ENCODE measurements around the gene POLG.

POLG gene

DNA sequence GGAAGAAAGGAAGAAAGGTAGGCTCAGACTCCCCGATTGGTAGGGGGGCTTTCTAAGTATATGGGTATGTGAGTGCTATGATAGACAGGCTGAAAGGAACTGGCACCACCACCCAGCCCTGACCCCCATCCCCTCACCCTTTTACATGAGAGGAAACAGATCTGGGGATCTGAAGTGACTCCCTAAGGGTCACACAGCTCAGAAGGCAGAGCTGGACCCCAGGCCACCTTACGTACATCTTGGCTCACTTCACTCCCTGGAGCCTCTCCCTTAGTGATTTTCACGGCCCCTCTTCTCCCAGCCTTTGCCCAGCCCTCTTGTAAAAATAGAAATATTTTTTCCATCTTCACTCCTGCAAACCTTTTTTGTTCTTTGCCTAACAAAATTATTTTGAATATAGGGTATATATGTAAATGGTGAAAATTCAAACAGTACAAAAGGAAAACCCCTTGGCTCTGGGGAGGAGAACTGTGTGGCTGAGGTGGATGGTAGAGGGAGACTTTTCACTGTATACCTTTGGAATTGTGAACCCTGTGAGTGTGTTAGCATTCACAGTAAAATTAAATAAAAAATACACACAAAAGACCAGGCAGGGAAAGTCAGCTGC is 34.8 kb upstream of the POLG start:
- Histone ChIP-seq H3K4me3 (ENCODE audit: insufficient read depth, low read depth, low read length) (no peak overlapping the region), H3K4me1 (ENCODE audit: control insufficient read depth, insufficient read depth, low read length) (peaks cover 3% of the 10 kb centered on the region)

DNA sequence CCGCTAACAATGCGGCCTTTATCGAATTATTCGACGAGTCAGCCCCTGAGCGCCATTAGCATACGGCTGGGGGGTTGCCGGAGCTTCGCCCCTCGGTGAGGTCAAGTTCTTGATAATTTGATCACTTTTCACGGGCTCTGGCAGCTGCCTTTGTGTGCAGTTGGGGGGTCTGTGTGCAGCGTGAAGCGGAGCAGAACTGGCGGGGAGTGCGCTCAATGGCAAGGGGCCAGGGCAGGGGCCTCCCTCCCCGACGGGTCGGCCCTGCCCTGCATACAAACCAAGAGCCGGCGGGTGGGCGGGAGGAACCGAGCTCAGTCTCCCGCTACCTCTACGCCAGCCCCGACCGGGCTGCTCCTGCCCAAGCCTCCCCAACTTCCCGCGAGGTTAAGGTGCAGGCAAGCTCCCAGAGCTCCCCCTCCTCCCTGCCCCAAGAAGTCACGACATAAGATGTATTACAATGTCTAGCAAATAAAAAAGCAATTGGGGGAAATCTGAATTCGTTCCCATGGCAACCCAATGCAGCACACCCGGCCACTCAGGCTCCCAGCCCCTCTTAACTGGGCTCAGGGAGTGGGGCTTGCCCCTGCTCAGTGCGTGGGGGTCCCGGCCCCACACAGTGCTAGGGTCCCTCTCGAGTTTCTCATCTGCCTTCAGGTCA is 34.1 kb upstream of the POLG start:
- Histone ChIP-seq H3K4me3 (ENCODE audit: insufficient read depth, low read depth, low read length) (no peak overlapping the region), H3K9me3 (ENCODE audit: control insufficient read depth, low read length) (no peaks in the 10 kb centered on the region), H3K36me3 (ENCODE audit: control insufficient read depth, insufficient read depth, low read length) (no peaks in the 10 kb centered on the region), H3K27me3 (ENCODE audit: control insufficient read depth, insufficient read depth, low read length, poor library complexity, severe bottlenecking) (peaks cover 100% of the 10 kb centered on the region), H3K27ac (ENCODE audit: insufficient read depth, low read depth, low read length, poor library complexity, severe bottlenecking) (no peak overlapping the region), H3K4me1 (ENCODE audit: control insufficient read depth, insufficient read depth, low read length) (peaks cover 3% of the 10 kb centered on the region)
- WGBS, 2 experiments, result 1% methylated on average over 34 of the region's 34 CpGs

More for the DNA sequence above, 34.8 kb upstream of the POLG start:
- Histone ChIP-seq H3K27me3 (ENCODE audit: control insufficient read depth, insufficient read depth, low read length, poor library complexity, severe bottlenecking) (peaks cover 100% of the 10 kb centered on the region), H3K36me3 (ENCODE audit: control insufficient read depth, insufficient read depth, low read length) (no peaks in the 10 kb centered on the region), H3K9me3 (ENCODE audit: control insufficient read depth, low read length) (no peaks in the 10 kb centered on the region), H3K27ac (ENCODE audit: insufficient read depth, low read depth, low read length, poor library complexity, severe bottlenecking) (no peak overlapping the region)
- 4 to 6% methylated on average over 3 of the region's 3 CpGs for WGBS, 2 experiments

DNA sequence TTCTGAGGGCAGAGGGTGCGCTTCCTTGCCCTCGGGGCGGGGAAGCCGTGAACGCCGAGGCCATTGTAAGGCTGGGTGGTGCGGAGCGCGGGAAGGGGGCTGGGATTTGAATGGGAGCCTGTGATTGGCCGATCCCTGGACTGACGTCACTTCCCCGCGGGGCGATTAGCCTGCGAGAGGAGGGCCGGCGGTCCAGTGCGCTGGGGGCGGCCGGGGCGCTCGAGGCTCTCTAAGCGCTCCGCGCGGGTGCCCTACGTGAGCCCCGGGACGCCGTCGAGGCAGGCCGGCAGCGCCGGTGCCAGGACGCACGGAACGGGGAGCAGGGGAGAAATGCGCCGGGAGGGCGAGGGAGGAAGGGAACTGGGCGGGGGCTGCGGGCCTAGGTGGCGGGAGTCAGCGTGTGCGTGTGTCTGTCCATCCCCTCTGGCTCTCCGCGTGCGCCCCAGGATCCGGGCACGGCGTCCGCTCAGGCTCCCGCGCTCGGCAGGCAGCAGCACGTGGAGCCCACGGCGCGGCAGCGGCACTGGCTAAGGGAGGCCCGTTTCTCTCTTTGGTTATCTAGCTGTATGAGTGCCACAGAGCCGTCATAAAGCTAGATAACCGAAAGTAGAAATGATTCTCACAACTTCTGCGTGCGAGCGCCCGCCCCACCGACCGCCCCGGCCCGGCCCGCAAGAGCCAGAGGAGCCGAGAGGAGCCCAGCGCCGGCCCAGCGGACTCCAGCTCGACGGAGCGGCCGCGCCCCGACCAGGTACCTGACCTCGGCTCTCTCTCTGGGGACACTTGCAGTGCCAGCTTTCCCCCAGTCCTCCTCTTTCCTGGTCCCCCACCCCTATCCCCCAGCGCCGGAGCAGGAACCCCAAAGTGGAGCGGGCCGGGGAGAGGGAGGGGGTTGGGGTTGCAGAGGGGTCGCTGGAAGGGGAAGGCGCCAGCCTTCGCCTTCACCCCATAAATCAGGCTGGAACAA is 33.1 kb upstream of the POLG start:
- Histone ChIP-seq H3K4me1 (ENCODE audit: control insufficient read depth, insufficient read depth, low read length) (peaks cover 3% of the 10 kb centered on the region), H3K27ac (ENCODE audit: insufficient read depth, low read depth, low read length, poor library complexity, severe bottlenecking) (no peak overlapping the region), H3K27me3 (ENCODE audit: control insufficient read depth, insufficient read depth, low read length, poor library complexity, severe bottlenecking) (peaks cover 100% of the 10 kb centered on the region), H3K9me3 (ENCODE audit: control insufficient read depth, low read length) (no peaks in the 10 kb centered on the region), H3K4me3 (ENCODE audit: insufficient read depth, low read depth, low read length) (no peak overlapping the region), H3K36me3 (ENCODE audit: control insufficient read depth, insufficient read depth, low read length) (no peaks in the 10 kb centered on the region)
- WGBS, 2 experiments, result 2% methylated on average over 88 to 90 of the region's 90 CpGs

DNA sequence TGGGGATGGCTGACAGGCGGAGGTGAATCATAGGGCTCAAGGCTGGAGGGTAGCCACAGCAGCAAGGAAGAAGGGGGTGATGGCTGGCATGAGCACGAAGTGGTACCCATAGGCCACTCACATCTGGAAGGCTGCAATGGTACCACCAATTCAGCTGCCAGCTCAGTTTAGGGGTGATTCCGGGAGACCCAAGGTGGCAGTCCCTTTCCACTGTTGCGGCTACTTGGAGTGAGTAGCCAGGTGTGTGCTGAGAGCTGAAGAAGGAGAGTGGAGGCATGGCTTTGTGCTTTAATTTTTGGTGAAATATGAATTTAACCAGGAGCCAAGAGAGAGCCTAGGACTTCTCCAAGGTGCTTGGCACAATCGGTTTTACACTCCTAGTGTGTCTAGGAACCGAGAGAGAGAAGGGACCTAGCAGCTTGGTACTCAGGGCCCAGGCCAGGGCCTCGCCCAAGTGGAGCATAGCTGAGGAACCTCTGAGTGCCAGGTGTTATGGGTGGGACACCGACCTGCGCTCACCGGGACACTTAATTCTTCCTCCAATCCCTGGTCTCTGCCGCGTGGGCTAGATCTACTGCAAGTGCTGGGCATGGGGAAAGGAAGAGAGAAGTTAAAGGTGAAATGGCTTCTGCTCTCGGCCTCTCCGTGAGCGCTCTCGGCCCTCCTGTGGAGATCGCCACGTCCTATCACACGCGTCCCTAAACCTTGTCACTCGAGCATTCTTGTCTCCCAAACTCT is 32.2 kb upstream of the POLG start:
- WGBS, 2 experiments, result 22 to 25% methylated on average over 21 of the region's 21 CpGs
- H3K36me3 ChIP-seq (ENCODE audit: control insufficient read depth, insufficient read depth, low read length), result no peaks in the 10 kb centered on the region
- peaks cover 3% of the 10 kb centered on the region for H3K4me1 ChIP-seq (ENCODE audit: control insufficient read depth, insufficient read depth, low read length)
- no peaks in the 10 kb centered on the region for H3K9me3 ChIP-seq (ENCODE audit: control insufficient read depth, low read length)
- no peak overlapping the region for H3K4me3 ChIP-seq (ENCODE audit: insufficient read depth, low read depth, low read length)
- no peak overlapping the region for H3K27ac ChIP-seq (ENCODE audit: insufficient read depth, low read depth, low read length, poor library complexity, severe bottlenecking)
- peaks cover 100% of the 10 kb centered on the region for H3K27me3 ChIP-seq (ENCODE audit: control insufficient read depth, insufficient read depth, low read length, poor library complexity, severe bottlenecking)

DNA sequence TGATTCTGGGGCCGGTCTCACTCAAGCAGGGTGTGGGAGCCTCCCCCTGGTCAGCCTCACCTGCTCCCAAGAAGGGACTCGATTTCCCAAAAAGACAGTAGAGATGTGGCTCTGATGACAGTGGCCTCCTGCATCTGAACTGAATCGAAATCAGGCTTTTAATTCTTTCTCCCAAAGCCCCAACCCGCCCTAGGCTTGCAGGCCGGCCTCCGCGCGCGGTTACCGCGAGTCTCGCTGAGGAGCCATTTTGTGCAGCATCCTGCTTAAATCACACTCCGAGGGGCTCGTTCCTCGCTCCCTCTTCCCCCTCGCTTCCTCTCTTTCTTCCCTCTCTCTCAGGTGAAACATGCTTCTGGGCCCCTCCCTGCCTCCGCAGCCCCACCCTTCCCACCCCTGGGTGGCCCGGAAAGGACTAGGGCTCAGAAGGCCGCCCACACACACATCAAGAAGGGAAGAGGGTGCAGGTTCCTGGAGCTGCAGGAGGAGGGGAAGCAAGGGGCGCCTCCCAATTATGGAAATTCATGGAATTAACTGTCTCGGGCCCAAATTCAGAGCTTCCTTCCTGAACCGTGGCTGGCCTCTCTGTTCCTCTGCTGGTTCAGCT is 30.9 kb upstream of the POLG start:
- H3K27me3 ChIP-seq (ENCODE audit: control insufficient read depth, insufficient read depth, low read length, poor library complexity, severe bottlenecking), result peaks cover 100% of the 10 kb centered on the region
- WGBS, 2 experiments, result 15% methylated on average over 22 of the region's 22 CpGs
- no peaks in the 10 kb centered on the region for H3K4me1 ChIP-seq (ENCODE audit: control insufficient read depth, insufficient read depth, low read length)
- H3K4me3 ChIP-seq (ENCODE audit: insufficient read depth, low read depth, low read length), result no peak overlapping the region
- H3K9me3 ChIP-seq (ENCODE audit: control insufficient read depth, low read length), result no peaks in the 10 kb centered on the region
- H3K27ac ChIP-seq (ENCODE audit: insufficient read depth, low read depth, low read length, poor library complexity, severe bottlenecking), result no peak overlapping the region
- H3K36me3 ChIP-seq (ENCODE audit: control insufficient read depth, insufficient read depth, low read length), result no peaks in the 10 kb centered on the region

DNA sequence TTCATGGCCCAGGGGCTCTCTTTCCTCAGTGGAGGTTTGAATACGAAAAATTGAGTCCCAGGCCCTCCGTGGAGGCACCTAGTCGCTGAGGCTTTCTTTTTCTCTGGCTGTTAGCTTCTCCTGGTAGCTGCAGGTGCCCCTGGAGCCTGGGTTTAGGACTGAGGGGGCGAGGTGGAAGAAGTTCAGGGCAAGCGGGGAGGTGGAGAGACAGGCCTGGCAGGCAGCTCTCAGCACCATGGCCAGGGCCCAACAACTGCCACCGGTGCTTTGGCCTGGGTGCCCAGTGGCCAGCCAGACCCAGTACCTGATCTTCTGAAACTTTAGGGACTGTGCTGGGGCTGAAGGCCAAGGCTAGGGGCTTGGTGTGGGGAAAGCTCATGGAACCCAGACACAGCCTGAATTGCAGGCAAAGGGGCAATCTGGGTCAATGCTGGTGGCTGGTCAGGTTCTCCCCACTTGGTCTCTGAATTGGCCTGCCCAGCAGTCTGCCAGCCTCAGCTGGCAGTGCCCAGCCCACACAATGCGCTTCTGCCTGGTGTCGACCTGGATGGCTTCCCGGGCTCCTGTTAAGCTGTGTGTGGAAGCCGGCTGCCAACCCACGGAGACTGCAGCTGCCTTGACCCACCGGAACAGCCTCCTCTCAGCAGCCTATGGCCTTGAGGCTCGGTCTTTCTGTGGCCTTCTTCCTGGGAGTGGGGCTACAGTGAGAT is 30.3 kb upstream of the POLG start:
- 35% methylated on average over 13 of the region's 13 CpGs for WGBS, 2 experiments
- H3K27ac ChIP-seq (ENCODE audit: insufficient read depth, low read depth, low read length, poor library complexity, severe bottlenecking), result no peak overlapping the region
- H3K9me3 ChIP-seq (ENCODE audit: control insufficient read depth, low read length), result no peaks in the 10 kb centered on the region
- H3K4me3 ChIP-seq (ENCODE audit: insufficient read depth, low read depth, low read length), result no peak overlapping the region
- no peaks in the 10 kb centered on the region for H3K4me1 ChIP-seq (ENCODE audit: control insufficient read depth, insufficient read depth, low read length)
- no peaks in the 10 kb centered on the region for H3K36me3 ChIP-seq (ENCODE audit: control insufficient read depth, insufficient read depth, low read length)
- peaks cover 100% of the 10 kb centered on the region for H3K27me3 ChIP-seq (ENCODE audit: control insufficient read depth, insufficient read depth, low read length, poor library complexity, severe bottlenecking)

DNA sequence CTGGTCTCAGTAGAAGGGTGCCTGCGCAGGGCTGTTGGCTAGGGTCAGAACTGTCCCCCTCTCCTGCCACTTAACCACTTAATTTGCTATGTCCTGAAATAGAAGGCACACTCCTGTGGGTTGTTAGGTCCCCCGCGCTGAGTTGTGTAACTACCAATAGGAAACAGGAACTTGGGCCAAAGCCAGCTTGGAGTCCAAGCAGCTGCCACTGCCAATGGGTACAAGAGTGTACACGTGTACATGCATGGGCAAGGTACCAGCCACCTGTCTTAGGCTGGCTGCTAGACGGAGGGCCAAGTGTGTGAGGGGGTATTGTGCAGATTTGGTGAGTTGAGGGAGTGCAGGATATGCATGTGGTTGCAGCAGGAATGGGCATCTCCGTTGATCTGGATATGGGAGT is 29.7 kb upstream of the POLG start:
- WGBS, 2 experiments, result 35 to 39% methylated on average over 6 of the region's 6 CpGs
- H3K27ac ChIP-seq (ENCODE audit: insufficient read depth, low read depth, low read length, poor library complexity, severe bottlenecking), result no peak overlapping the region
- no peaks in the 10 kb centered on the region for H3K9me3 ChIP-seq (ENCODE audit: control insufficient read depth, low read length)
- no peak overlapping the region for H3K4me3 ChIP-seq (ENCODE audit: insufficient read depth, low read depth, low read length)
- H3K36me3 ChIP-seq (ENCODE audit: control insufficient read depth, insufficient read depth, low read length), result no peaks in the 10 kb centered on the region
- peaks cover 100% of the 10 kb centered on the region for H3K27me3 ChIP-seq (ENCODE audit: control insufficient read depth, insufficient read depth, low read length, poor library complexity, severe bottlenecking)
- H3K4me1 ChIP-seq (ENCODE audit: control insufficient read depth, insufficient read depth, low read length), result no peaks in the 10 kb centered on the region

DNA sequence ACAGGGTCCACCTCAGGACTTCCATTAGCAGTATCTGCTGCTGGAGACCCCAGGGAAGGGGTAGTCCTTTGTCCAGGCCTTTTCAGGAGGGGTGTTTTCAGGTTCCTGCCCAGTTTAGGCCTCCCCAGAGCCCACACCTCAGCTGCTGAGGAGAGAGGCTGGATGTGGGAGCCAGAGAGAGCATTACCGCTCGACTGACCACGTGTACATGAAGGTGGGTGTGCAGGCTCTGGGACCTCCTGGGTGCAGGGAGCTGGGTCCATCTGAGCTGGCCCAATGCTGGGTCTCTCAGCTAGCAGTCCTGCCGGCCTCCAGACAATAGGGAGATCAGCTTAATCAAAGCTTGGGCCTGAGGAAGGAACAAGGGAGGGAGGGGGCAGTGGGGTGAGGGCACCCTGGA is 29.1 kb upstream of the POLG start:
- no peak overlapping the region for H3K27ac ChIP-seq (ENCODE audit: insufficient read depth, low read depth, low read length, poor library complexity, severe bottlenecking)
- H3K36me3 ChIP-seq (ENCODE audit: control insufficient read depth, insufficient read depth, low read length), result no peaks in the 10 kb centered on the region
- H3K4me3 ChIP-seq (ENCODE audit: insufficient read depth, low read depth, low read length), result no peak overlapping the region
- H3K27me3 ChIP-seq (ENCODE audit: control insufficient read depth, insufficient read depth, low read length, poor library complexity, severe bottlenecking), result peaks cover 100% of the 10 kb centered on the region
- WGBS, 2 experiments, result 33 to 39% methylated on average over 4 of the region's 4 CpGs
- H3K9me3 ChIP-seq (ENCODE audit: control insufficient read depth, low read length), result no peaks in the 10 kb centered on the region
- no peaks in the 10 kb centered on the region for H3K4me1 ChIP-seq (ENCODE audit: control insufficient read depth, insufficient read depth, low read length)

DNA sequence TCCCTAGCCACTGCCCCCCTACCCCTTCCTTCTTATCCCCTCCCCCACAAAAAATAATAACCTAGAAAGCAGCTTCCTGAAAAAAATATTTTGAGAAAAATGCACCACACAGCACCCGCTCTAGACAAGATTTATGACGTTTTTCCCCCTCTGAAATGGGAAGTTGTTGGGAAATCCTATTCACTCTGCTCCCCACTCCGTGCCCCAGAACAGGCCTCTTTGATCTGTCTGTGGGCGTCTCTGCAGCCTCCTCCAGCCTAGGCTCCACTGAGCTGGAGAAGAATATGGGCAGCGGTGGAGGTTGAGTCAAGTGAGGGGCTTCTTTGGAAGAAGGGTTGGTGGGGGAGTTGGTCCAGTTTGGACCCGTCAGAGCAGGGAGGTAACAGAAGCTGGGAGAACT is 28.5 kb upstream of the POLG start:
- Histone ChIP-seq H3K4me1 (ENCODE audit: control insufficient read depth, insufficient read depth, low read length) (no peaks in the 10 kb centered on the region), H3K27ac (ENCODE audit: insufficient read depth, low read depth, low read length, poor library complexity, severe bottlenecking) (no peak overlapping the region), H3K4me3 (ENCODE audit: insufficient read depth, low read depth, low read length) (no peak overlapping the region), H3K36me3 (ENCODE audit: control insufficient read depth, insufficient read depth, low read length) (no peaks in the 10 kb centered on the region), H3K9me3 (ENCODE audit: control insufficient read depth, low read length) (no peaks in the 10 kb centered on the region), H3K27me3 (ENCODE audit: control insufficient read depth, insufficient read depth, low read length, poor library complexity, severe bottlenecking) (peaks cover 100% of the 10 kb centered on the region)
- 22 to 23% methylated on average over 6 of the region's 6 CpGs for WGBS, 2 experiments
